Stromal cell of bone marrow (primary cell): Measurements from ENCODE around the gene CROCC2.

ENCODE experiments used
- DNase-seq: peaks from one replicate; pipeline ENCODE4 v3.0.0-alpha.2; 2012; ENCODE audit warnings: low read depth

Gene CROCC2

DNA sequence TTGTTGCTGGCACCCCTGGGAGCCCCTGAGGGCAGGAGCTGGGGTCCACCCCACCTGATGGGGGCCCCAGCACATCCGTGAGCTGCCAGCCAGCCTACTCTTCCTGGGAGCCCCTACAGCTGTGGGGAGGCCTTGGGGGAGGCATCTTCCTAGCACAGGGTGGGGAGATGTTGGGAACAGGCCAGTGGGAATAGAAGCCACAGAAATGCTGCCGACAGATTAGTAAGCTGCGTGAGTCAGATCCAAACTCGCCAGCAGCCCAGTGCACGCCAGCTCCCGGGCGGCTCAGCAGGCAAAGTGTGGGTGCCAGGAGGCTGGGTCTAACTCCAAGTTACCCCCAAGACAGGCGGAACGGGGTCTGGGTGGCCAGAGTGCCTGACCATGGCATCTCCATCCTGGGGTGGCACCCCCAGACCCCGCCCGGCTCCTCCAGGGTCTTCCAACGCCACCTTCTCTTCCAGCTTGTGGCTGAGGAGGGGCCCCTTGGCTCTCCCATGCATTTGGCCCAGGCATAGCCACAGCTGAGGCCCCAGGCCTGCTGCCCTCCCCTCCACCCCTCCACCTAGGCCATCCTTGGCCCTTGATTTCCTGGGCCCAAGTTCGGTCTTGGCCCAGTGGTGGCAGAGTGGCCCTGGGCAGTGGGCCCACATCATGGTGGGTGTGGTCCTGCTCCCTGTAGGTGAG, 15.3 kb downstream of the CROCC2 start:
- peak; percentile 96 for DNase-seq

DNA sequence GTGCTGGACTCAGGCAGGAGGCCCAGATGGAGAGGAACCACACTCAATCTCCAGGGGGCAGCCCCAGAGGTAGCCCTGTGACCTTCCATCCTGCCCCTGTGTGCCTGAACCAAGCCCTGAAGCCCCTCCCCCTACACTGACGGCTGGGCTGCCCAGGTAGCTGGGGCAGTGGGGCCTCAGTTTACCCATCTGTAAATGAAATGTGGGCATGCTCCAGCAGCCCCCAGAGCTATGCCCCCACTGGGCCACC, 15.8 kb downstream of the CROCC2 start:
- DNase-seq: no peak

- DNase-seq: no peak
These were observed 16.3 kb downstream of the CROCC2 start for GRCh38 chr2:240922245-240922981.

DNA sequence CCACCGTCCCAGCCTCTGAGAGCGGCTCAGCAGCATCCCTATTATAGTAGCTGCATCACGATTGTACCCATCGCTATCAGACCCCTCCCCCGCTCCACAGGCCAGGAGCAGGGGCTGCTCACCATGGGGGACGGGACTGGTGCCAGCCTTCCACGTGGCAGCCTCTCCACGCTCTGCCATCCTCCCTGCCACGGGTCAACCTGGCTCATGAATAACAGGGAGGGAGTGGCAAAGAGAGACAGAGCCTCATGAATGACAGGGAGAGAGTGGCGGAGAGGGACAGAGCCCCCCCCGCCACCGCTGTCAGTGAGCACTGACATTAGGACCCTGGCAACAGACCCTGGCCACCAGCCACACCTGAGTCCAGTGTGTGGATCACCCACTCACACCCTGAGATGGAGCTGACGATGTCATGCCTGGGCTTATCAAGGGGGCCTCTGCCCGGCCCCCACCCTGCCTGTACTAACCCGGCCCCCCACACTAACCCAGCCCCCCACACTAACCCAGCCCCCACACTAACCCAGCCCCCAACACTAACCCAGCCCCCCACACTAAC, 16.9 kb downstream of the CROCC2 start:
- no peak for DNase-seq

DNA sequence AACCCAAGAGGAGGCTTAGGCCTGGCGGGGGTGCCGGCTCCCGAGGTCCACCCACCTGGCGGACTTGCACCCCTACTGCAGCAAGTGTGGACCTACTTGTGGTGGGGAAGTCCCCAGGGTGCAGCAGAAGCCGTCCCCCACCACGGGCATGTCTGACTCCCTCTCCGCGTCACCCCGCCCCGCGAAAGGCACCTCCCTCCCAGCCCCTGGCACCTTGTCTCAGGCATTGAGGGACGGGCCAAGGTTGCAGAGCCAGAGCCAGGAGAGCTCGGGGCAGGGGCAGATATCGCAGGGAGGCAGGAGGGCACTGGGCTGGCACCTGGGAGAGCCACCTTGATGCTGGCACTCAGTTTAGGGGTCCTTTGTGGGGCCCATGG, 19.0 kb downstream of the CROCC2 start:
- DNase-seq: no peak

GRCh38 chr2:240925568-240926515, 19.7 kb downstream of the CROCC2 start:
- no peak for DNase-seq

DNA sequence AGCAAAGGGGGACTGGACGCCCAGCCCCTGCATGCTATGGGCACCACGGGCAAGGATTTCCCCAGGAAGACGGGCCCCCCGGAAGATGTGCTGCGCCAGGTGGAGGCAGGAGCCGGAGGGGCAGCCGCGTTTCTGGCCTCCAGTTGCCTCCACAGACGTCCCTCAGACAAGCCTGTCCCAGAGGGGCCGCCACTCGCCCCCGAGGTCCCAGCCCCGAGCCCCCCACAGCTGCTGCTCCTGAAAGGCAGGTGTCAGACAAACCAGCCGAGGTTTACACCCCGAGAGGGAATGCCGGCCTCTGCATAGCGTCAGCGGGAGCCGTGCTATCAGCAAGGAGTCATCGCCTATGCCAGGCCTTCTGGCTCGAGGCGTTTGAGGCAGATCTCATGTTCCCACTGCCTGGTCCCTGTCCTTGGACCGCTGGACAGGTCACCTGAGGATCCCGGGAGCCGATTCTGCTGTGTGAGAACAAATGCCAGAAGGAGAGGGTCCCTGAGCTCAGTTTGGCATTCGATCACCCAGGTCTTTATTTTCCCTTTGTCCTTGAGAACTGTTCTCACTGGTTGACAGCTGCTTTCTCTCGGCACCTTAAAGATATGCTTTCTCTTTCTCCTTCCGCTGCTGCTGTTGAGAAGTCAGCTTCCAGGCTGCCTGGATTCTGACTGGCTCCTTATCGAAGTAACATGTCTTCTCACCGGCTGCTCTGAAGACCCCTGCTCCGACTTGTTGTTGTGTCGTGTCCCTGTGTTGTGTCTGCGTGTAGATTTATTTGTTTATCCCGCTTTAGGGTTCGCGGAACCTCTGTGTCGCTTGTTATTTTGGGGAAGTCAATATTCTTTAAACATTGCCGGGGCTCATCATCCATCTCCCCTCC, 20.6 kb downstream of the CROCC2 start:
- DNase-seq: no peak

GRCh38 chr2:240927390-240927781, 21.2 kb downstream of the CROCC2 start:
- DNase-seq: no peak

DNA sequence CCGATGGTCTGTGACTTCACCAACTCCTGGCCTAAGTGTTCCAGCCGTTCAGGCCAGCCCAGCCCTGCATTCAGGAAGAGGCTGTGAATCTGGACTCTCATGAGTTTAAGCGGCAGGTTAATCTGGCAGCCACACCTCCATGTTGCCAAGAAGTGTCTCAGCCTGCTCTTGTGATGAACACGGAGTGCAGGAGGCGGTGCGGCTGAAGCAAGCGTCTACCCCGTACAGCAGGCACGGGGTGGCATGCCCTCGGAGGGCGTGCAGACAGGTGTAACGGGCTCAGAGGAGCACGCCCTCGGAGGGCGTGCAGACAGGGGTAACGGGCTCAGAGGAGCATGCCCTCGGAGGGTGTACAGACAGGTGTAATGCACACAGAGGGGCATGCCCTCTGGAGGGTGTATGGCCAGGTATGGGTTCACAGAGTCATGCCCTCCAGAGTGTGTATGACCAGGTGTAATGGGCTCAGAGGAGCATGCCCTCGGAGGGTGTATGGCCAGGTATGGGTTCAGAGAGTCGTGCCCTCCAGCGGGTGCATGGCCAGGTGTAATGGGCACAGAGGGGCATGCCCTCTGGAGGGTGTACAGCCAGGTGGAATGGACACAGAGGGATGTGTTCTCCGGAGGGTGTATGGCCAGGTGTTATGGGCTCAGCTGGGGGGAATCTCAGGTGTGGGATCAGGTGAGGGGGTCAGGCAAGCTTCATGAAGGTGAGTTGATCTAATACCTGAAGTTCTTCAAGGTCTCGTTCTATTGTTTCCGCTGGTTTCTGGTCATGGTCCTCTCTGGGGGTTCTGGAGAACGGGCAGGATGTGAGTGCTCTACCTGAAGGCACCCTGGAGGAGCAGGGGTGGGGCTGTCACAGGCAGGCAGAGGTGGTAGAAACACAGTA, 22.6 kb downstream of the CROCC2 start:
- no peak for DNase-seq

DNA sequence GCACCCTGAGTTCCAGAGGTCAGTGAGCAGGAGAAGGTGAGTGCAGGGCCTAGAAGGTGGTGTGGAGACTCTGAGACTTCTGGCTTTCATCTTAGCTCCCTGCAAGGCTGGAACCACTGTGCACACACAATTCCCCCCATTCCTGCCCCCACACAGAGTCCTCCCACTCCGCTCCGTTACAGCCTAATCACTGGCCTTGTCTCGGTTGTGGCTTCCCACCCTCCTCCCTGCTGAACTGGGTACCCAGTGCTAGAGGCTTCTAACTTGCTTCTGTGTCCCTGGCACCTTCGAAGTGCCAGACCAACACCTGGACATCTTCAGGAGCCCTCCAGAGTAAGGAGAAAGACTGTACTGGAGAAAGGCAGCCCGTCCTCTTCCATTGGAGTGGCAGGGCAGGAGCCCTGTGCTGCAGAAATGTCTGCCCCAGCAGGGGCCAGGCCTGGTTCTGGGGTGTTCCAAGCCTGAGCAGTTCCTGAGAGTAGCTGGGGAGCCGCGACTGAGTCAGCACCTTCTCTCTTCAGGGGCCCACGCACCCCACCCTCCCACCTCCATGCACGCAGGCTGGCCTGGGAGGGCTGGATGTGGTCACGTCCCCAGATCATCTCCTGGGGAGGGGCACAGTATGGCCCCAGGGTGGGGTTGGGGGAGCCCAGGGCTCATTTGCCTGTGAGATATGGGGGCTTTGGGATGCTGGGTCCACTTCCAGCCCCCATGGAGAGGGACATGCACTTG, 23.4 kb downstream of the CROCC2 start:
- DNase-seq: no peak

- no peak for DNase-seq
These were observed 24.0 kb downstream of the CROCC2 start for GRCh38 chr2:240930096-240930630.

GRCh38 chr2:240930631-240931318, 24.6 kb downstream of the CROCC2 start:
- DNase-seq: no peak

- DNase-seq: no peak
These were observed 25.3 kb downstream of the CROCC2 start for GRCh38 chr2:240931319-240931949.

GRCh38 chr2:240932001-240932723, 26.0 kb downstream of the CROCC2 start:
- DNase-seq: no peak

- no peak for DNase-seq
These were observed 26.6 kb downstream of the CROCC2 start for GRCh38 chr2:240932724-240933047.

GRCh38 chr2:240933048-240933965, 27.2 kb downstream of the CROCC2 start:
- no peak for DNase-seq
